ENCODE results near the gene KCP. TPM values are rescaled to one million over a fixed set of nuclear protein-coding genes. Genes with fewer than 3 reads are reported as not detected.

KCP gene
- total RNA-seq, 1 experiment from 2014 or later: 0.68 TPM

DNA sequence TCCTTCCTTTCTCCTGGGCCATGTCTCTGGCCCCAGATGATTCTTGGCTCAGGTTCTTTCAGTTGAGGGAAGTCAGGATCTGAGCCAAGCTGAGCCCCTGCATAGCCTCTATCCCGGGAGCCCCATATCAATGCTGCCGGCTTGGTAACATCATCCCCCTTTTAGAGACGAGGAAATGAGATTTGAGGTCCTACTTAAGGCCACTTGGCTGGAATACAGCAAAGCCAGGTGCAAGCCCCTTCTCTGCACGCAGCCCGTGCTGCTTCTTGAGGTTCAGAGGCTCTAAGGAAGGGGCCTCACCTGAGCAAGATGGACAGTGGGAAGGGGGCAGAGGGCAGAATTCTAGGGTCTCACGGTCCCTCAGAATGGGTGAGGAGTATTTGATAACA is 24.8 kb upstream of the KCP start:
- no TSS peak for BruUV-seq (replicated peaks)

DNA sequence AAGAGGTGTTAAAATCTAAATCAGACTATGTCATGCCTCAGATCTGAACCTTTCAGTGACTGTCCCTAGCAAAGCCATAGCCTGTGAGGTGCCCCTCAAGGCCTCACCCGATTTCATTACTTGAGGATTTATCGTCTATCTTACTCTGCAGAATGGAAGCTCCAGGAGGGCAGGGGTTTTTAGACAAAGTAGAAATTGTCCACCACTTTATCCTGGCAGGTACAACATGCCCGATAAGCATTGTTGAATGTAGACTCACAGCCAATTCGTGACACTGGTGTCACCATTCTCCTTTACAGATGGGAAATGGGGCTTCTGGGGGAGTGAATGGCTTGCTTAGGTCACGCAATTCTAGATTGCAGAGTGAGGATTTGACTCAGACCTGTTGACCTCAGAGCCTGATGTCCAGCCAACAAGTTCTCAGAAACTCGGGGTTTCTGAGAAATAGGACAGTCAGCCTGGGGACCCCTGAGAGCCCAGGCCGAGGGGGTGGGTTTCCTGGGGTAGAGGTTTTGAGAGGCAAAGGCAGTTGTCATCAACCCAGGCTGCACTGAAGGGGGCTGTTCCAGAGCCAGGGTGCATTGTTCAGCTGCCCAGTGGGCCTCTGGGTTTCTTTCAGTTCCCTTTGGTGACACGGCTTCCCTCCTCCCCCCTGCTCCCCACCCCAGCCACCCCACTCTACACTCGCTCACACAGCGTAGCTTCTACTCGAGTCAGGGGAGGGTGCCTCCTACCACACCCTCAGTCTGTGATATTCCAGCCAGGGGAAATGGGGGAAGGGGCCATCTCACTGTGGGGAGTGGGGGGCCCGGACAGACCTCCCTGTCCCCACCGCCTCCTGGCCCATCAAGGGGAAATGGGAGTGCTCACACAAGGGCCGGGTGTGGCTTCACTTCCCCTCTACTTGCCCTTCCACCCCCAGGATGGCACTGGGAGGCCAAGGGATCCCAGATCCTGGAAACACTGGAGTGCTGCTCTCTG is 24.1 kb upstream of the KCP start:
- CTCF ChIA-PET: no interaction called here
- Mint-ChIP-seq H3K9me3 (ENCODE audit: unreplicated experiment) (no peaks in the 10 kb centered on the region), H3K27me3 (ENCODE audit: insufficient read depth, unreplicated experiment) (no peaks in the 10 kb centered on the region), H3K36me3 (ENCODE audit: insufficient read depth, unreplicated experiment) (no peaks in the 10 kb centered on the region), H3K4me1 (ENCODE audit: insufficient read depth, unreplicated experiment) (peaks cover 13% of the 10 kb centered on the region), H3K27ac (ENCODE audit: low read depth, unreplicated experiment) (no peak overlapping the region), H3K4me3 (ENCODE audit: unreplicated experiment) (no peak overlapping the region)
- TF ChIP-seq, protein P1, sequence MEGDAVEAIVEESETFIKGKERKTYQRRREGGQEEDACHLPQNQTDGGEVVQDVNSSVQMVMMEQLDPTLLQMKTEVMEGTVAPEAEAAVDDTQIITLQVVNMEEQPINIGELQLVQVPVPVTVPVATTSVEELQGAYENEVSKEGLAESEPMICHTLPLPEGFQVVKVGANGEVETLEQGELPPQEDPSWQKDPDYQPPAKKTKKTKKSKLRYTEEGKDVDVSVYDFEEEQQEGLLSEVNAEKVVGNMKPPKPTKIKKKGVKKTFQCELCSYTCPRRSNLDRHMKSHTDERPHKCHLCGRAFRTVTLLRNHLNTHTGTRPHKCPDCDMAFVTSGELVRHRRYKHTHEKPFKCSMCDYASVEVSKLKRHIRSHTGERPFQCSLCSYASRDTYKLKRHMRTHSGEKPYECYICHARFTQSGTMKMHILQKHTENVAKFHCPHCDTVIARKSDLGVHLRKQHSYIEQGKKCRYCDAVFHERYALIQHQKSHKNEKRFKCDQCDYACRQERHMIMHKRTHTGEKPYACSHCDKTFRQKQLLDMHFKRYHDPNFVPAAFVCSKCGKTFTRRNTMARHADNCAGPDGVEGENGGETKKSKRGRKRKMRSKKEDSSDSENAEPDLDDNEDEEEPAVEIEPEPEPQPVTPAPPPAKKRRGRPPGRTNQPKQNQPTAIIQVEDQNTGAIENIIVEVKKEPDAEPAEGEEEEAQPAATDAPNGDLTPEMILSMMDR (IDR thresholded peaks at IDR 0.05; ENCODE audit: unreplicated experiment): no peak
- no TSS peak for BruUV-seq (replicated peaks)
- DNase-seq (ENCODE audit: unreplicated experiment): no peak
- POLR2A ChIA-PET: no interaction called here
- intact Hi-C loops (cut with micrococcal nuclease): no loop called here

More for the DNA sequence above, 24.8 kb upstream of the KCP start:
- intact Hi-C loops (cut with micrococcal nuclease): no loop called here
- CTCF ChIA-PET: no interaction called here
- H3K27ac Mint-ChIP-seq (ENCODE audit: low read depth, unreplicated experiment): no peak overlapping the region
- no peaks in the 10 kb centered on the region for H3K9me3 Mint-ChIP-seq (ENCODE audit: unreplicated experiment)
- peaks cover 13% of the 10 kb centered on the region for H3K4me1 Mint-ChIP-seq (ENCODE audit: insufficient read depth, unreplicated experiment)
- no peaks in the 10 kb centered on the region for H3K27me3 Mint-ChIP-seq (ENCODE audit: insufficient read depth, unreplicated experiment)
- no peaks in the 10 kb centered on the region for H3K36me3 Mint-ChIP-seq (ENCODE audit: insufficient read depth, unreplicated experiment)
- DNase-seq (ENCODE audit: unreplicated experiment): no peak
- POLR2A ChIA-PET: no interaction called here
- no peak overlapping the region for H3K4me3 Mint-ChIP-seq (ENCODE audit: unreplicated experiment)
- TF ChIP-seq, protein P1 (IDR thresholded peaks at IDR 0.05; ENCODE audit: unreplicated experiment): no peak

DNA sequence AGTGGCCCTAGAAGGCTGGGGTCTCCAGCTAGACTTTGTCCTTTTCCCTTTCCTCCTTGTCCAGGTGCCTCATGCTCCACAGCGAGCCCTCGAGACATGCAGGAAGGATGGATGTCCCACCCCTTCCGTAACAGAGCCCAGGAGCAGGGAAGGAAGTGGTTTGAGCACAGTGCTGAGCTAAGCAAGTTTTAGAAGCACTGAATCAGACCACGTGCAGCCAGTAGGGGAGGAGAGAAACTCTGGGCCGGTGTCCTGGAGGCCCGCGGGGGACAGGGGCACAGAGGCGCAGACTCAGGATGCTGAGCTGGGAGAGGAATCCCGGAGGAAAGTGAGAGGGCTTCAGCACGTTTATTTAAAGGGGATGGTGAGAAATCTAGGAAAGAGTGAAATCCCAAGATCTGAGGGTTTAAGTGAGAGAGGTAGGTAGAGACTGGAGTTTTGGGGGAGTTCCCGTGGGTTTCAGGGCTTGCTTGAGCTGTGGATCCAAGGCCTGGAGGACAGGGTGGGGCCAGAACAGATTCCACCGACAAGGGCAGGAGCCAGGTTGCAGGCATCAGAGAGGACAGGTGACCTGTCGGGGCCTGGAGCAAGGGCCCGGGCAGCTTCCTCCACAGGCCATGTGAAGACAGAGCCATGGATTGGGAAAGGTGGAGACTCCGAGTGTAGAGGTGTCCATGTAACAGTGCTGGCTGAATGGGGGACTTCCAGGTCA is 22.8 kb upstream of the KCP start:
- DNase-seq (ENCODE audit: unreplicated experiment): no peak
- ChIA-PET CTCF (interaction anchor here (0.6 to 1.0 kb wide), 3 partner anchors 29 to 251 kb away, joined by 3 to 4 read pairs (median 3); no protein-coding TSS in a partner anchor), POLR2A (no interaction called here)
- H3K27me3 Mint-ChIP-seq (ENCODE audit: insufficient read depth, unreplicated experiment): no peaks in the 10 kb centered on the region
- H3K4me1 Mint-ChIP-seq (ENCODE audit: insufficient read depth, unreplicated experiment): peaks cover 8% of the 10 kb centered on the region
- H3K36me3 Mint-ChIP-seq (ENCODE audit: insufficient read depth, unreplicated experiment): no peaks in the 10 kb centered on the region
- TF ChIP-seq, protein P1 (IDR thresholded peaks at IDR 0.05; ENCODE audit: unreplicated experiment): no peak
- H3K4me3 Mint-ChIP-seq (ENCODE audit: unreplicated experiment): no peak overlapping the region
- intact Hi-C loops (cut with micrococcal nuclease): no loop called here
- H3K9me3 Mint-ChIP-seq (ENCODE audit: unreplicated experiment): no peaks in the 10 kb centered on the region
- BruUV-seq (replicated peaks): no TSS peak
- H3K27ac Mint-ChIP-seq (ENCODE audit: low read depth, unreplicated experiment): no peak overlapping the region

DNA sequence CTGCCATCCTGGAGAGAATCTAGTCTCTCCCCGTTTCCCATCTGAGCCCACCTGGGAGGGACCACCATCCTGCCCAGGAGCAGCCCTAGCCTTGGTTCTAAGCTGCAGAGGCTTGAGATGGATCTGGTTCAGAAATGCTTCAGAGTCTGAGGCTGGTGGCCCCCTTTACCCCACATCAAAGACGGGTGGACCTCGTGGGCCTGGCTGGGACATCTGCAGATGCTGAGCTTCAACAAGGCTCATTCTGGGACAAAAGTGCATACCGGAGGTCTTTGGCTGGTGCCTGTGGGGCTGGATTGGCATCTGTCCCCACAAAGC is 22.3 kb upstream of the KCP start:
- ChIA-PET CTCF (interaction anchor here (0.6 to 1.0 kb wide), 4 partner anchors 12 to 252 kb away, joined by 3 to 4 read pairs (median 3); no protein-coding TSS in a partner anchor), POLR2A (no interaction called here)
- H3K4me1 Mint-ChIP-seq (ENCODE audit: insufficient read depth, unreplicated experiment): peaks cover 7% of the 10 kb centered on the region
- H3K27ac Mint-ChIP-seq (ENCODE audit: low read depth, unreplicated experiment): no peak overlapping the region
- TF ChIP-seq, protein P1 (IDR thresholded peaks at IDR 0.05; ENCODE audit: unreplicated experiment): no peak
- H3K36me3 Mint-ChIP-seq (ENCODE audit: insufficient read depth, unreplicated experiment): no peaks in the 10 kb centered on the region
- BruUV-seq (replicated peaks): no TSS peak
- no peak for DNase-seq (ENCODE audit: unreplicated experiment)
- no peaks in the 10 kb centered on the region for H3K9me3 Mint-ChIP-seq (ENCODE audit: unreplicated experiment)
- H3K4me3 Mint-ChIP-seq (ENCODE audit: unreplicated experiment): no peak overlapping the region
- intact Hi-C loops (cut with micrococcal nuclease): no loop called here
- H3K27me3 Mint-ChIP-seq (ENCODE audit: insufficient read depth, unreplicated experiment): no peaks in the 10 kb centered on the region
